Thyroid gland (tissue), 4 donors: ENCODE data around the gene RIC8A.

ENCODE experiments used
- CTCF ChIP-seq, 6 experiments: fragments of 200-600 bp in 3 of 6; fragments of 450-650 bp in 3 of 6; sonication (generic) in 3 of 6; IDR thresholded peaks; one replicate each; pipeline ENCODE4 v1.5.1; 2016 to 2019; ENCODE audit warnings: antibody characterized with exemption in 6 of 6, mild to moderate bottlenecking in 2 of 6, inconsistent platforms in 1 of 6, moderate library complexity in 1 of 6
- POLR2A ChIP-seq, 2 donors: fragments of 450-650 bp; IDR thresholded peaks; one replicate each; pipeline ENCODE4 v1.6.1; 2017; ENCODE audit warnings: antibody characterized with exemption in 2 of 2, mild to moderate bottlenecking in 2 of 2, moderate library complexity in 1 of 2

GRCh38 chr11:212150-213100 is 4.9 kb downstream of the RIC8A start:
- TF ChIP-seq CTCF (IDR thresholded peaks at IDR 0.05) (no peak), POLR2A (IDR thresholded peaks at IDR 0.05) (no peak)
